ENCODE measurements around the gene GPR119.

DNA sequence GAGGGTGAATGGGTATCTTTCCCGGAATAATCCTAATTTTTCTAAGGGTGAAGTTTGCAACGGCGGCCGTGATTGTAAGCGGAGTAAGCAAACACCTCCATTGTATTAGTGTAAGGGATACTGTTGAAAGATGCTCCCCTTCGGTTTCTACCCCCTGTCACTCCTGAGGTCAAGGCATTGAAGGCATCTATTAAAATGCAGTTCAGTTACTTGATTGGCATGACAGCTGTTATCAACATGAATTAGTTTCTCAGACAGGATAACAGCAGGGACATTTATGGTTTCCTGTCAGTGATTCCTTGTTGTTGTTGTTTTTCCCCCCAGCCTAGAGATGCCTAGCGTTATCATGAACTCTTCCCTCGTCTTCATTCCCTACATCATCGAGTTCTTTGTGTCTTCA lies 45.2 kb downstream of the GPR119 start:
- TF ChIP-seq, protein P1, sequence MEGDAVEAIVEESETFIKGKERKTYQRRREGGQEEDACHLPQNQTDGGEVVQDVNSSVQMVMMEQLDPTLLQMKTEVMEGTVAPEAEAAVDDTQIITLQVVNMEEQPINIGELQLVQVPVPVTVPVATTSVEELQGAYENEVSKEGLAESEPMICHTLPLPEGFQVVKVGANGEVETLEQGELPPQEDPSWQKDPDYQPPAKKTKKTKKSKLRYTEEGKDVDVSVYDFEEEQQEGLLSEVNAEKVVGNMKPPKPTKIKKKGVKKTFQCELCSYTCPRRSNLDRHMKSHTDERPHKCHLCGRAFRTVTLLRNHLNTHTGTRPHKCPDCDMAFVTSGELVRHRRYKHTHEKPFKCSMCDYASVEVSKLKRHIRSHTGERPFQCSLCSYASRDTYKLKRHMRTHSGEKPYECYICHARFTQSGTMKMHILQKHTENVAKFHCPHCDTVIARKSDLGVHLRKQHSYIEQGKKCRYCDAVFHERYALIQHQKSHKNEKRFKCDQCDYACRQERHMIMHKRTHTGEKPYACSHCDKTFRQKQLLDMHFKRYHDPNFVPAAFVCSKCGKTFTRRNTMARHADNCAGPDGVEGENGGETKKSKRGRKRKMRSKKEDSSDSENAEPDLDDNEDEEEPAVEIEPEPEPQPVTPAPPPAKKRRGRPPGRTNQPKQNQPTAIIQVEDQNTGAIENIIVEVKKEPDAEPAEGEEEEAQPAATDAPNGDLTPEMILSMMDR (IDR thresholded peaks at IDR 0.05), result no peak
- TF ChIP-seq ZFX (IDR thresholded peaks at IDR 0.05; ENCODE audit: borderline replicate concordance), result no peak

All from 22Rv1 (cell line).